Activated CD4-positive, alpha-beta T cell treated with anti-CD3 and anti-CD28 coated beads, Interleukin-2, amount 50 U/mL, for 1 hour (primary cell): ENCODE results near the gene PLEKHA7.
"Not testable (repeated sequence)": the region's sequence is repeated elsewhere in the genome, so short reads cannot be mapped to it uniquely, and the experiment has no call there.

ENCODE experiments used
- DNase-seq: peaks from one replicate; pipeline ENCODE4 v3.0.0-alpha.2; 2020

Gene PLEKHA7

DNA sequence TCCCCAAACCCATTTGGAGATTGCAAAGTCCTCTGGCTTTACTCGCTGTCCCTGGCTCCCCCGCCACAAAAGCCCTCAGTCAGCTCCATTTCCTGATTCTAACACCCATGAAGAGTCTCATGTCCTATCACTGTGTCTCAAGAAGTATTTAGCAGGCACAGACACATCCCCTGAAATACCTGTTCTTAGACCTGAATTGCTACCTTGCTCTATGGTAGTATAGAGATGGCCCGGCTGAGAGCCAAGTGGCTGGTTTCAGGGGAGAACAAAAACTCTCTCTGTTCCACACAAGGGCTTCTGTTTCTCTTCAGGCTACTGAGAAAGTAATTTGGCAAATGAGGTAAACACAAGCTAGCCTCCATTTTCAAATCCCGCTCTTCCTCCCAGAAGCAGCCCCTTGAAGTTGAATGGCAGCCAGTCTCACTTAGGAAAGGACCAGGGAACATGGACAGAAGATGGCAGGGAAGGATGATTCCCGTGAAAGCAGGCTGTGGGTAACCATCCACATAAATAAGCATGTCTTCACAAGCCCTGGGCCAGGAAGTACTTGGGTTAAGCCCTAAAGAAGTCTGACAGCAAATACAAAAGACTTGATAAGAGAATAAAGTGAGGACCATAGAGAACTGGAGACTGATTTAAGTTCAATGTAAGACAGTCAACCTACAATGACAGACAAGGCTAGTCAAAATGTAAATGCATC, 138.0 kb downstream of the PLEKHA7 start:
- no peak for DNase-seq

DNA sequence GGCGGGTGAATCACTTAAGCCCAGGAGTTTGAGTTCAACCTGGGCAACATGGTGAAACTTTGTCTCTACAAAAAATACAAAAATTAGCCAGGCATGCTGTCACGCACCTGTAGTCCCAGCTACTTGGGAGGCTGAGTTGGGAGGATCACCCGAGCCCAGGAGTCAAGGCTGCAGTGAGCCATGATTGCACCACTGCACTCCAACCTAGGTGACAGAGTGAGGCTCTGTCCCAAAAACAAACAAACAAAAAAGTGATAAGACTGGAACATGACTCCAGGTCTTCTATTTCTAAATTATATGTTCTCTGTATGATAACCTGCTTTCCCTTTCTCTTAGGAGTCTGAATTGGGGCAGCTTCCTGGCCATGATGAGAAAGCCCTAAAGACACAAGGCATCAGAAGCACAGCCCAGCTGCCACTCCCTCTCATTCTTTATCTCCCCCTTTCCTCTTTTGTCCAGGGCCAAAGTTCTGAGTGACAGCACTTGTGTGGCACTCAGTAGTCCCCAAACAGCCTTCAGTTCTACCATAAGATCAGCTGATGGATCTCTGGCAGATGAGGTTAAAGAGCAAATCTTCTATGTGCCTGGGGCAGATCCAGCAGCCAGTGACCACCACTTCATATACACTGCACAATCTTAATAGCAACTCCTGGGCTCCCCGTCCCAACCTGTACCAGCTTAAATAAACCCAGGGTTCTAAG, 139.8 kb downstream of the PLEKHA7 start:
- DNase-seq: no peak

GRCh38 chr11:16873289-16873688, 140.9 kb downstream of the PLEKHA7 start:
- no peak for DNase-seq

- no peak for DNase-seq
These were observed 142.8 kb downstream of the PLEKHA7 start for GRCh38 chr11:16871368-16871767.

GRCh38 chr11:16867097-16867496, 147.1 kb downstream of the PLEKHA7 start:
- no peak for DNase-seq

DNA sequence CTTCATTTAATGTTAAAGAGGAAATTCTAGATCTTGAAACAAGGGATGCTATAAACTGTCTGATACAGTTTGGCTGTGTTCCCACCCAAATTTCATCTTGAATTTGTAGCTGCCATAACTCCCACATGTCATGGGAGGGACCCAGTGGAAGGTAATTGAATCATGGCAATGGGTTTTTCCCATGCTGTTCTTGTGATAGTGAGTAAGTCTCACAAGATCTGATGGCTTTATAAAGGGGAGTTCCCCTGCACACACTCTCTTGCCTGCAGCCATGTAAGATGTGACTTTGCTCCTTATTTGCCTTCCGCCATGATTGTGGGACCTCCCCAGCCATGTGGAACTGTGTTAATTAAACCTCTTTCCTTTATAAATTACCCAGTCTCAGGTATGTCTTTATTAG, 149.8 kb downstream of the PLEKHA7 start:
- not testable (repeated sequence) for DNase-seq

GRCh38 chr11:16863389-16863788, 150.8 kb downstream of the PLEKHA7 start:
- no peak for DNase-seq

DNA sequence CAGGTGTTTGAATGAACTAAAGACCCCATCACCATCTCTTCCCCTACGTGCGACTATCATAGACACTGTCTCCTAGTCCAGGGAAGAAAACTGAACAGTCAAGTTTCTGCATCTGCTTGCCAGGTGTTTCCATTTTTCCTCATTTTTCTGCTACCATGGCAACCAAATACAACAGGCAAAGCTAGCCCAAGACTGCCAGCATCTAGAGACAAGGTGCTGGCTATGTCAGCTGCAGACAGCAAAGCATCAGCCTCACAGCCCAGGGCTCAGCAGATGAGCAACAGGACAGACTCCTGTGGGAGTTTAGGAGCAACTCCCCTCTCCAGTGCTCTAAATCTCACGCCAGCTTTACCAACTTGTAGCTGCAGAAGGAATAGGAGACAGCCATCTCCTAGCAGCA, 151.5 kb downstream of the PLEKHA7 start:
- DNase-seq: no peak

DNA sequence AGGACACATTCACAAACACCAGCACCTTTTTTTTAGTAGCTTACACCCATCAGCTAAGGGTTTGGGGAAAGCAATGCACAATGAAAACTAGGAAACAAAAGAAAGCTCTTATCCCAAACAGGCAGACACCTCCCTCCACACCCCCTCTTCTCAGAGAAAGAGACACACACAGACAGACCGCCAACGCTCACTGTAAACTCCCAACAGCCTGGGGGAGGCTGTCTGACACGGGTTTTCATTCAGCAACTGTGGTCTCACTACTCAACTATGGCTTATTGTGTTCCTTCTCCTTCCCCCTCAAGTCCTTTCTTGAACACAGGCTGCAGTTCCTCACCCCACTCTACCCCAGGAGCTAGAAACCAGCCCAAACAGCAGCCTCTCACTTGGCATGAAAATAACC, 152.4 kb downstream of the PLEKHA7 start:
- no peak for DNase-seq

DNA sequence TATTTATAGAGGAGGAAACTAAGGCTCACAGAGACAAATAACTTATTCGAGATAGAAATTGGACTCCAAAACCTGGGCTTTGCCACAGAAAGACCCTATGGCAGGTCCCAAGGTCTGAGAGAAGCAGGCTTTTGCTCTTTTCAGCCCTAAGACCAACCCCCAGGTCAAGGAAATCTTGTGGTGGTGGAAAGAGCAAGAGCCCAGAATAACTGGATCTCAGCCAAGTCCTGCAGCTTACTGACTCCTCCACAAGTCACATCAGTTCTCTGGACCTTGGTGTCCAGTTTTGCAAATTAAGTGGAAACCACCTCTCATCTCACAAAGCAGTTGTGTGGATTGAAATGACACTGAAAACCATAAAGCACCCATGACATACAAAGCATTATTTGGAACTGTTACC, 153.6 kb downstream of the PLEKHA7 start:
- DNase-seq: no peak

- no peak for DNase-seq
These were observed 154.6 kb downstream of the PLEKHA7 start for GRCh38 chr11:16859651-16860050.

GRCh38 chr11:16857186-16857585, 157.0 kb downstream of the PLEKHA7 start:
- no peak for DNase-seq

GRCh38 chr11:16856022-16856471, 158.2 kb downstream of the PLEKHA7 start:
- DNase-seq: no peak

GRCh38 chr11:16854979-16855378, 159.2 kb downstream of the PLEKHA7 start:
- DNase-seq: no peak

- no peak for DNase-seq
These were observed 160.4 kb downstream of the PLEKHA7 start for GRCh38 chr11:16853859-16854258.

DNA sequence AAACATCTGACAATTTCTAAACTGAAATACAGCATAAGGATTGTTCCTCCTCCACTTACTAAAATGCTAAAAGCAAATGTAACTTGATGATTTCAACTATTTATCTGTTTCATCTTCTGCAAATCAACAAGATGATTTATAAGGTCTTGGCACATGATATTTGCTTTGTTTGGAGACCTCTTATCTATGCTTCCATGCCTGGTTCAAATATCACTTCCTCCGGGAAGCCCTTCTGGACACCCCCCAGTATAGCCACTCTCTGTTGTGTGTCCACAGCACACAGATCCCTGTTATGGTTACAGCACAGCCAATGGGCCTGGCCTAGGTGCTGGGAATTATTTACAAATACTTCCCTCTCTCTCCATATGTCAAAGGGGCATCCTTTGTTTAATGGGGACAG, 160.9 kb downstream of the PLEKHA7 start:
- DNase-seq: no peak

DNA sequence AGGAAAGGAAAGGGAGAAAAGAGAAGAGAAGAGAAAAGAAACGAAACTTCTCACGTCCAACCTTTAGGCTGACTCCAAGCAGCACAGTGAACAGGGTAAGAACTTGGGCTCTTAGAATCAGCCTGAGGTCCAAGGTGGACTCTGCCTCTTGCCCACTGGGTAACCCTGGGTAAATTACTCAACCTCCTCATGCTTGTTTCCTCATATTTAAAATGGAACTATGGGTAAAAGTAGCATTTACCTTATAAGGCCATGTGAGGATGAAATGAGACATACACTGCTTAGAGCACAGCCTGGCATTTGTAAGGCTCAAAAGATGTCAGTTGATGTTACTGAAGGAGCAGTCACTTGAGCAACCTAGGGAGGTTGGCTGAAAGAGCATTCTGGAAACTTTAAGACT, 167.9 kb downstream of the PLEKHA7 start:
- DNase-seq: no peak

GRCh38 chr11:16844268-16844771, 169.9 kb downstream of the PLEKHA7 start:
- no peak for DNase-seq

DNA sequence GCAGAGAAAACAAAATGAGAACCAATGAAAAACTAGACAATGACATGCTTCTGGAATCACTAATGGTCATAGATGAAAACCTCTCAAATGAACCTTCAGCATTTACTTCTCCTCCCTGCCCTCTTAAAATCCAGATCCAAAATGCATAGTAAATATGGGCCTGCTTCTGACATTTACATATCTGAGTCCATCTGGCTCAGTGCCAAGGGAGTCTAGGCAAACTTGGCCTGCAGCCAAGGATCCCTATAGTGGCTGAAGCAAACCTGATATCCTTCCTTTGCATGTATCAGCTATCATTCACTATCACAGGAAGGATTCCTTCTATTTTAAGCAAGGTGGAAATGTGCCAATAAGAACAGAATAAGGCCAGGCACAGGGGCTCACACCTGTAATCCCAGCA, 170.9 kb downstream of the PLEKHA7 start:
- DNase-seq: no peak

GRCh38 chr11:16841984-16842383, 172.2 kb downstream of the PLEKHA7 start:
- DNase-seq: no peak

DNA sequence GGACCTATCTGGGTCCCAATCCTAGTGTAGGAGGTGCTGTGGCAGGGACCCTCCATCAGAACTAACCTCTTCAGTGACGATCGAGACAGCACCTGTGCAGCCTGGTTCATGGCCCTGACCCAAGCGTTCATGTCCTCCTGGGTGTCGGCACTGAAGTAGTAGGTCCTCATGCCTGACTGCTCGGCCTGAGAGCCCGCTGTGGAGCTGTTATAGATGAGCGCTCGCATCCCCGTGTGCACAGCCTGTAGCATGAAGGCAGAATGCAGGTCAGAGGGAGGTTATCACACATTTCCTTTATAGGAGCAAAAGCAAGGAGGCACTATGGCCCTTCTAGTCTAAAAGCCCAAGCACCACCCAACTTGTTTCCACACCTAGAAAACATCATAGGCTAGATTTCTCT, 172.7 kb downstream of the PLEKHA7 start:
- DNase-seq: no peak

DNA sequence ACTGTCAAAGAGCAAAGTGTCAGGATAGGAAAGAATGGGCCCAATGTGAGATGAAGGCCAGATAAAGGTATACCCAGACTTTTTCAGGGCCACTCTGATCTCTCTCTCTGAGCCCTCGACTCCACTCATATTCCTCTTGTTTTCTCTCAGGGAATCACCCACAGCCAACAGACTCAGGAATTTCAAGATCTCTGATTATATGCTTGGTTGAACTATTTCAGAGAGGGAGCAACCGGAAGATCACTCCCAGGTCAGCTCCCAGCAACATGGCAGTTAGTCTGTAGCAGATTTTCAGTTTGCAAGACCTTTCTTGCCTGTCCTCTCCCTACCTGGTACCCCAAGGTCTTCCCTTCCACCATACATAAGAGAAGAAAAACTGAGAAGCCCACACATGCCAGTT, 173.3 kb downstream of the PLEKHA7 start:
- no peak for DNase-seq

DNA sequence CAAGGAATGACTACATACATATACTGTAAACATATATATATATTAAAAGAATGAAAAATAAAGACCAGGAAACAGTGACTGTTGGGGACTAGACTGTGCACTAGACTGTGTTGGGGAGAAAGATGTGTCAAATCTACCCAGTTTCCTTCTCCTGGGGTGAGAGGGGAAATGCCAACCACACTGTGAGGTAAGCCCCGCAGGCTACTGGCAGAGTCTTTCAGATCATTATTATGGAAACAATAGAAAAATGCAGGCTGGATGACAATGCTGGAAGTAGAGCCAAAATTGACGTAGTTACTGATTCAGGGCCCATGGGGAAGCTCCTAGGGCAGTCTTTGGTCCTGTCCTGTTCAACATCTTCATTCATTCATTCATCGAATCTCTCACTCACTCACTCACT, 174.4 kb downstream of the PLEKHA7 start:
- DNase-seq: no peak

DNA sequence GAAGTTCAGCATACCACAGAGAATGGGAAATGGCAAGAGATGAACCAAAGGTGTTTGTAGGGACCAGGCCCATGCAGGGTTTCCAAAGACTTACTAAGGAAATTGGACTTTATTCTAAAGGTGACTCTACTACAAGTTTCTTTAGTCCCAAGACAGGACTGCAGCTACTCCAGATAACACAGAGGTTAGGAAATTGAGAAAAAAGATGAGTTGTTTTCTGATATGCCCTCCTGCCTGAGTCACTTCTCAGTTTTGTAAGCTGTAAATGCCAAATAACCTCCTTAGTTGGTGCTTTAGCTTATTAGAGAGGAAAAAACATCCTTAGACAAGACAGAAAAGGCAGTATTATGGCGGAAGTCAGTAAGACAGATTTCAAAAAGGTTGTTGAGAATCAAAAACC, 179.8 kb downstream of the PLEKHA7 start:
- no peak for DNase-seq

GRCh38 chr11:16833026-16833425, 181.2 kb downstream of the PLEKHA7 start:
- DNase-seq: no peak
